ENCODE measurements around the gene IFNA16.
"Not testable (repeated sequence)": the region's sequence is repeated elsewhere in the genome, so short reads cannot be mapped to it uniquely, and the experiment has no call there.

The IFNA16 gene

GRCh38 chr9:21235468-21236359 lies 18.6 kb upstream of the IFNA16 start:
- not testable (repeated sequence) for H3K36me3 ChIP-seq (ENCODE audit: control insufficient read depth in 1 of 2, insufficient read depth in 2 of 2, low read length in 2 of 2); H3K9ac ChIP-seq (ENCODE audit: low read depth in 1 of 2, low read length in 2 of 2); H3K27me3 ChIP-seq (ENCODE audit: control insufficient read depth in 1 of 2, insufficient read depth in 2 of 2, low read length in 2 of 2); H3K4me1 ChIP-seq (ENCODE audit: control insufficient read depth in 1 of 2, insufficient read depth in 2 of 2, low read length in 2 of 2); H3K27ac ChIP-seq (ENCODE audit: low read depth, low read length); H3K4me3 ChIP-seq (ENCODE audit: low read depth in 1 of 2, low read length in 2 of 2); H3K9me3 ChIP-seq (ENCODE audit: control insufficient read depth in 1 of 2, low read length in 2 of 2)

GRCh38 chr9:21234153-21234687 lies 17.1 kb upstream of the IFNA16 start:
- Histone ChIP-seq H3K27ac (ENCODE audit: low read depth, low read length) (no peak overlapping the region), H3K36me3 (ENCODE audit: control insufficient read depth in 1 of 2, insufficient read depth in 2 of 2, low read length in 2 of 2) (no peaks in the 10 kb centered on the region), H3K4me3 (ENCODE audit: low read depth in 1 of 2, low read length in 2 of 2) (no peak overlapping the region), H3K4me1 (ENCODE audit: control insufficient read depth in 1 of 2, insufficient read depth in 2 of 2, low read length in 2 of 2) (no peaks in the 10 kb centered on the region), H3K27me3 (ENCODE audit: control insufficient read depth in 1 of 2, insufficient read depth in 2 of 2, low read length in 2 of 2) (no peaks in the 10 kb centered on the region), H3K9ac (ENCODE audit: low read depth in 1 of 2, low read length in 2 of 2) (no peak overlapping the region), H3K9me3 (ENCODE audit: control insufficient read depth in 1 of 2, low read length in 2 of 2) (no peaks in the 10 kb centered on the region)

- Histone ChIP-seq H3K36me3 (ENCODE audit: control insufficient read depth in 1 of 2, insufficient read depth in 2 of 2, low read length in 2 of 2) (no peaks in the 10 kb centered on the region), H3K4me3 (ENCODE audit: low read depth in 1 of 2, low read length in 2 of 2) (no peak overlapping the region), H3K9me3 (ENCODE audit: control insufficient read depth in 1 of 2, low read length in 2 of 2) (no peaks in the 10 kb centered on the region), H3K9ac (ENCODE audit: low read depth in 1 of 2, low read length in 2 of 2) (no peak overlapping the region), H3K4me1 (ENCODE audit: control insufficient read depth in 1 of 2, insufficient read depth in 2 of 2, low read length in 2 of 2) (no peaks in the 10 kb centered on the region), H3K27me3 (ENCODE audit: control insufficient read depth in 1 of 2, insufficient read depth in 2 of 2, low read length in 2 of 2) (no peaks in the 10 kb centered on the region), H3K27ac (ENCODE audit: low read depth, low read length) (no peak overlapping the region)
Measured at GRCh38 chr9:21233258-21233657, 16.1 kb upstream of the IFNA16 start.

GRCh38 chr9:21228122-21228521 lies 11.0 kb upstream of the IFNA16 start, which contains the start of gene IFNA17:
IFNA17 (minus strand) TSS chr9:21228222; CDS start chr9:21228173, 49 bp downstream.
- Histone ChIP-seq H3K9ac (ENCODE audit: low read depth in 1 of 2, low read length in 2 of 2) (no peak within 1 kb of the TSS), H3K4me1 (ENCODE audit: control insufficient read depth in 1 of 2, insufficient read depth in 2 of 2, low read length in 2 of 2) (no peaks in the 10 kb centered on the region), H3K36me3 (ENCODE audit: control insufficient read depth in 1 of 2, insufficient read depth in 2 of 2, low read length in 2 of 2) (no peaks in the 10 kb centered on the region), H3K27me3 (ENCODE audit: control insufficient read depth in 1 of 2, insufficient read depth in 2 of 2, low read length in 2 of 2) (no peaks in the 10 kb centered on the region), H3K9me3 (ENCODE audit: control insufficient read depth in 1 of 2, low read length in 2 of 2) (no peaks in the 10 kb centered on the region), H3K4me3 (ENCODE audit: low read depth in 1 of 2, low read length in 2 of 2) (no peak within 1 kb of the TSS), H3K27ac (ENCODE audit: low read depth, low read length) (no peak within 1 kb of the TSS)

GRCh38 chr9:21213411-21214326 lies 3.4 kb downstream of the IFNA16 start:
- not testable (repeated sequence) for H3K27ac ChIP-seq (ENCODE audit: low read depth, low read length); H3K4me3 ChIP-seq (ENCODE audit: low read depth in 1 of 2, low read length in 2 of 2)

GRCh38 chr9:21212160-21212559 lies 5.0 kb downstream of the IFNA16 start:
- not testable (repeated sequence) for H3K9ac ChIP-seq (ENCODE audit: low read depth in 1 of 2, low read length in 2 of 2); H3K4me1 ChIP-seq (ENCODE audit: control insufficient read depth in 1 of 2, insufficient read depth in 2 of 2, low read length in 2 of 2); H3K36me3 ChIP-seq (ENCODE audit: control insufficient read depth in 1 of 2, insufficient read depth in 2 of 2, low read length in 2 of 2); H3K9me3 ChIP-seq (ENCODE audit: control insufficient read depth in 1 of 2, low read length in 2 of 2); H3K27me3 ChIP-seq (ENCODE audit: control insufficient read depth in 1 of 2, insufficient read depth in 2 of 2, low read length in 2 of 2); H3K4me3 ChIP-seq (ENCODE audit: low read depth in 1 of 2, low read length in 2 of 2); H3K27ac ChIP-seq (ENCODE audit: low read depth, low read length)

More at GRCh38 chr9:21213411-21214326, 3.4 kb downstream of the IFNA16 start:
- not testable (repeated sequence) for H3K27me3 ChIP-seq (ENCODE audit: control insufficient read depth in 1 of 2, insufficient read depth in 2 of 2, low read length in 2 of 2); H3K36me3 ChIP-seq (ENCODE audit: control insufficient read depth in 1 of 2, insufficient read depth in 2 of 2, low read length in 2 of 2); H3K9me3 ChIP-seq (ENCODE audit: control insufficient read depth in 1 of 2, low read length in 2 of 2); H3K9ac ChIP-seq (ENCODE audit: low read depth in 1 of 2, low read length in 2 of 2); H3K4me1 ChIP-seq (ENCODE audit: control insufficient read depth in 1 of 2, insufficient read depth in 2 of 2, low read length in 2 of 2)

- H3K36me3 ChIP-seq (ENCODE audit: control insufficient read depth in 1 of 2, insufficient read depth in 2 of 2, low read length in 2 of 2); H3K27me3 ChIP-seq (ENCODE audit: control insufficient read depth in 1 of 2, insufficient read depth in 2 of 2, low read length in 2 of 2); H3K4me1 ChIP-seq (ENCODE audit: control insufficient read depth in 1 of 2, insufficient read depth in 2 of 2, low read length in 2 of 2); H3K27ac ChIP-seq (ENCODE audit: low read depth, low read length); H3K9ac ChIP-seq (ENCODE audit: low read depth in 1 of 2, low read length in 2 of 2); H3K9me3 ChIP-seq (ENCODE audit: control insufficient read depth in 1 of 2, low read length in 2 of 2); H3K4me3 ChIP-seq (ENCODE audit: low read depth in 1 of 2, low read length in 2 of 2): not testable (repeated sequence)
Measured at GRCh38 chr9:21210782-21211181, 6.3 kb downstream of the IFNA16 start.

GRCh38 chr9:21210311-21210710 lies 6.8 kb downstream of the IFNA16 start:
- no peaks in the 10 kb centered on the region for H3K36me3 ChIP-seq (ENCODE audit: control insufficient read depth in 1 of 2, insufficient read depth in 2 of 2, low read length in 2 of 2)
- no peaks in the 10 kb centered on the region for H3K27me3 ChIP-seq (ENCODE audit: control insufficient read depth in 1 of 2, insufficient read depth in 2 of 2, low read length in 2 of 2)
- no peak overlapping the region for H3K27ac ChIP-seq (ENCODE audit: low read depth, low read length)
- H3K4me1 ChIP-seq (ENCODE audit: control insufficient read depth in 1 of 2, insufficient read depth in 2 of 2, low read length in 2 of 2), result no peaks in the 10 kb centered on the region
- no peaks in the 10 kb centered on the region for H3K9me3 ChIP-seq (ENCODE audit: control insufficient read depth in 1 of 2, low read length in 2 of 2)
- H3K4me3 ChIP-seq (ENCODE audit: low read depth in 1 of 2, low read length in 2 of 2), result no peak overlapping the region
- H3K9ac ChIP-seq (ENCODE audit: low read depth in 1 of 2, low read length in 2 of 2), result no peak overlapping the region

GRCh38 chr9:21207043-21207442 lies 10.1 kb downstream of the IFNA16 start, which contains the start of gene IFNA10:
IFNA10 (minus strand) TSS chr9:21207143; CDS start chr9:21207097, 46 bp downstream.
- not testable (repeated sequence) for H3K27me3 ChIP-seq (ENCODE audit: control insufficient read depth in 1 of 2, insufficient read depth in 2 of 2, low read length in 2 of 2); H3K9ac ChIP-seq (ENCODE audit: low read depth in 1 of 2, low read length in 2 of 2); H3K4me1 ChIP-seq (ENCODE audit: control insufficient read depth in 1 of 2, insufficient read depth in 2 of 2, low read length in 2 of 2); H3K4me3 ChIP-seq (ENCODE audit: low read depth in 1 of 2, low read length in 2 of 2); H3K36me3 ChIP-seq (ENCODE audit: control insufficient read depth in 1 of 2, insufficient read depth in 2 of 2, low read length in 2 of 2); H3K27ac ChIP-seq (ENCODE audit: low read depth, low read length); H3K9me3 ChIP-seq (ENCODE audit: control insufficient read depth in 1 of 2, low read length in 2 of 2)

- no peak overlapping the region for H3K27ac ChIP-seq (ENCODE audit: low read depth, low read length)
- no peaks in the 10 kb centered on the region for H3K9me3 ChIP-seq (ENCODE audit: control insufficient read depth in 1 of 2, low read length in 2 of 2)
- no peaks in the 10 kb centered on the region for H3K4me1 ChIP-seq (ENCODE audit: control insufficient read depth in 1 of 2, insufficient read depth in 2 of 2, low read length in 2 of 2)
- H3K9ac ChIP-seq (ENCODE audit: low read depth in 1 of 2, low read length in 2 of 2), result no peak overlapping the region
- no peak overlapping the region for H3K4me3 ChIP-seq (ENCODE audit: low read depth in 1 of 2, low read length in 2 of 2)
- no peaks in the 10 kb centered on the region for H3K27me3 ChIP-seq (ENCODE audit: control insufficient read depth in 1 of 2, insufficient read depth in 2 of 2, low read length in 2 of 2)
- H3K36me3 ChIP-seq (ENCODE audit: control insufficient read depth in 1 of 2, insufficient read depth in 2 of 2, low read length in 2 of 2), result no peaks in the 10 kb centered on the region
Measured at GRCh38 chr9:21205204-21205603, 11.9 kb downstream of the IFNA16 start.
